CD14-positive monocyte (primary cell): ENCODE data around the gene TMED1. TPM values are rescaled to one million over a fixed set of nuclear protein-coding genes. Genes with fewer than 3 reads are reported as not detected.

Source experiments
- DNase-seq, 3 donors: peaks; one replicate each; pipeline ENCODE4 v3.0.0-alpha.2; 2011 to 2022
- H2AFZ ChIP-seq: 2 replicates; pipeline ENCODE4 v1.6.0; 2012; ENCODE audit warnings: mild to moderate bottlenecking, low read depth, low read length, inconsistent platforms; ENCODE audit not compliant: insufficient read depth, poor library complexity, severe bottlenecking
- H3K27ac ChIP-seq, 2 donors: 1 replicate in 1 of 2; 2 replicates in 1 of 2; pipeline ENCODE4 v1.5.1; 2012 to 2013; ENCODE audit warnings: low read length in 2 of 2, control low read depth in 1 of 2, inconsistent platforms in 1 of 2, low read depth in 1 of 2, mild to moderate bottlenecking in 1 of 2
- H3K27me3 ChIP-seq, 2 donors: one replicate each; pipeline versions ENCODE4 v1.6.0 to v1.6.1; 2011 to 2013; ENCODE audit warnings: low read length in 2 of 2; ENCODE audit not compliant: control insufficient read depth in 2 of 2, insufficient read depth in 2 of 2
- H3K36me3 ChIP-seq, 2 donors: replicated peaks in 1 of 2; 1 replicate in 1 of 2; 2 replicates in 1 of 2; pipeline versions ENCODE4 v1.5.1 to v1.6.1; 2012 to 2013; ENCODE audit warnings: low read length in 2 of 2, control low read depth in 1 of 2, inconsistent platforms in 1 of 2, mild to moderate bottlenecking in 1 of 2; ENCODE audit not compliant: insufficient read depth in 2 of 2, control insufficient read depth in 1 of 2
- H3K4me1 ChIP-seq, 2 donors: 1 replicate in 1 of 2; 2 replicates in 1 of 2; pipeline versions ENCODE4 v1.5.1 to v1.6.1; 2012 to 2013; ENCODE audit warnings: low read length in 2 of 2, control low read depth in 1 of 2, inconsistent platforms in 1 of 2, mild to moderate bottlenecking in 1 of 2, moderate library complexity in 1 of 2; ENCODE audit not compliant: insufficient read depth in 2 of 2, control insufficient read depth in 1 of 2
- H3K4me2 ChIP-seq: replicated peaks from 2 replicates; pipeline ENCODE3; 2012; ENCODE audit warnings: low read length, moderate library complexity, mild to moderate bottlenecking; ENCODE audit not compliant: poor library complexity, severe bottlenecking; ENCODE audit errors: extremely low read depth
- H3K4me3 ChIP-seq, 3 experiments: fragments of 200-600 bp in 1 of 3; sonication (generic) in 1 of 3; replicated peaks in 1 of 3; 1 replicate in 2 of 3; 2 replicates in 1 of 3; pipeline ENCODE4 v1.5.1; 2011 to 2013; ENCODE audit warnings: low read length in 3 of 3, mild to moderate bottlenecking in 3 of 3, control low read depth in 2 of 3, low read depth in 2 of 3, inconsistent platforms in 1 of 3, moderate library complexity in 1 of 3
- H3K79me2 ChIP-seq: 2 replicates; pipeline ENCODE4 v1.6.0; 2012; ENCODE audit warnings: mild to moderate bottlenecking, control low read depth, inconsistent platforms, low read length, moderate library complexity; ENCODE audit not compliant: insufficient read depth
- H3K9ac ChIP-seq: 2 replicates; pipeline ENCODE4 v1.6.0; 2017; ENCODE audit warnings: low read length, mild to moderate bottlenecking; ENCODE audit not compliant: insufficient read depth, poor library complexity, severe bottlenecking
- H3K9me3 ChIP-seq, 2 donors: replicated peaks in 1 of 2; 1 replicate in 1 of 2; 2 replicates in 1 of 2; pipeline versions ENCODE4 v1.5.1 to v1.6.1; 2012 to 2013; ENCODE audit warnings: low read length in 2 of 2, control low read depth in 1 of 2; ENCODE audit not compliant: control insufficient read depth in 1 of 2, insufficient read depth in 1 of 2
- H4K20me1 ChIP-seq: 2 replicates; pipeline ENCODE4 v1.6.0; 2012; ENCODE audit warnings: mild to moderate bottlenecking, low read length, control low read depth, moderate library complexity; ENCODE audit not compliant: insufficient read depth
- H3K27ac Mint-ChIP-seq, 7 donors: one replicate each; pipeline ENCODE4 v1.8.0; 2020; ENCODE audit warnings: mild to moderate bottlenecking in 7 of 7, mixed read lengths in 7 of 7, moderate library complexity in 6 of 7, inconsistent platforms in 2 of 7
- H3K27me3 Mint-ChIP-seq, 3 donors: one replicate each; pipeline ENCODE4 v1.8.0; 2021 to 2022; ENCODE audit warnings: low read depth in 3 of 3, mild to moderate bottlenecking in 3 of 3, mixed read lengths in 3 of 3, moderate library complexity in 3 of 3, inconsistent platforms in 1 of 3
- H3K36me3 Mint-ChIP-seq, 2 donors: one replicate each; pipeline ENCODE4 v1.8.0; 2020; ENCODE audit warnings: mixed read lengths in 2 of 2, inconsistent platforms in 1 of 2, mild to moderate bottlenecking in 1 of 2
- H3K4me1 Mint-ChIP-seq: one replicate; pipeline ENCODE4 v1.8.0; 2020; ENCODE audit warnings: mild to moderate bottlenecking, mixed read lengths
- H3K4me3 Mint-ChIP-seq, 2 donors: one replicate each; pipeline ENCODE4 v1.8.0; 2020; ENCODE audit warnings: mild to moderate bottlenecking in 2 of 2, mixed read lengths in 2 of 2, moderate library complexity in 1 of 2
- H3K9me3 Mint-ChIP-seq, 7 donors: one replicate each; pipeline ENCODE4 v1.8.0; 2020 to 2022; ENCODE audit warnings: mixed read lengths in 7 of 7, mild to moderate bottlenecking in 6 of 7, moderate library complexity in 6 of 7, inconsistent platforms in 2 of 7
- CTCF ChIP-seq: fragments of 200-600 bp; IDR thresholded peaks from one replicate; pipeline ENCODE4 v1.8.0; 2022; ENCODE audit warnings: antibody characterized with exemption, mild to moderate bottlenecking
- WGBS: methylation state at CpG from one replicate; pipeline ENCODE4 v1.1.5; 2013; ENCODE audit warnings: missing lambda C conversion rate; ENCODE audit not compliant: insufficient coverage; 5-methylcytosine and 5-hydroxymethylcytosine counted together
- intact Hi-C, 2 donors: fragments of 100-400 bp; cut with micrococcal nuclease; formaldehyde crosslinking; loops; one replicate each; pipeline versions ENCODE4 v1.15.0 to v1.15.1; 2023
- polyA plus RNA-seq, 3 donors: library from polyadenylated mRNA; depleted of rRNA in 1 of 3; unstranded in 2 of 3; stranded (reverse) in 1 of 3; fragments of 300-500 nt in 2 of 3; fragments of >200 nt in 1 of 3; fragmentation: Illumina TruSeq in 2 of 3; gene quantifications; 1 replicate in 2 of 3; 2 replicates in 1 of 3; pipeline ENCODE4 v1.2.3, GENCODE V29; 2012 to 2021

Gene TMED1
- polyA plus RNA-seq, 3 donors = 23.2 to 56.7 (median 51.3) TPM

- H3K9me3 Mint-ChIP-seq = no peaks in the 10 kb centered on the region
- peaks cover 0 to under 1% (median 0%) of the 10 kb centered on the region in 3 donors for H3K27me3 Mint-ChIP-seq
- no peak overlapping the region for H2AFZ ChIP-seq
- no peak overlapping the region for H3K4me2 ChIP-seq
- H3K4me1 ChIP-seq = no peaks in the 10 kb centered on the region
- H3K4me3 Mint-ChIP-seq = no peak overlapping the region
- no peaks in the 10 kb centered on the region for H3K27me3 ChIP-seq
- H3K79me2 ChIP-seq = no peaks in the 10 kb centered on the region
- peak overlapping the region in 1 of 7 donors; percentile 19 for H3K27ac Mint-ChIP-seq
- peaks cover 76 to 88% of the 10 kb centered on the region in 2 donors for H3K36me3 ChIP-seq
- peaks cover 22% of the 10 kb centered on the region for H4K20me1 ChIP-seq
- DNase-seq = no peak
- no peaks in the 10 kb centered on the region for H3K9me3 ChIP-seq
- H3K27ac ChIP-seq = peak overlapping the region in 1 of 2 donors; percentile 31
- H3K4me3 ChIP-seq = no peak overlapping the region
- H3K9ac ChIP-seq = no peak overlapping the region
- no peak for TF ChIP-seq CTCF
- peaks cover 62 to 92% of the 10 kb centered on the region in 2 donors for H3K36me3 Mint-ChIP-seq
- intact Hi-C loops = no loop called here
- 100% methylated on average over 1 of the region's 6 CpGs for WGBS
- peaks cover 3% of the 10 kb centered on the region for H3K4me1 Mint-ChIP-seq
These were observed 9.2 kb downstream of the TMED1 start for GRCh38 chr19:10826846-10827245.

GRCh38 chr19:10826231-10826630 lies 9.8 kb downstream of the TMED1 start:
- intact Hi-C loops = no loop called here
- TF ChIP-seq CTCF = no peak
- Histone ChIP-seq H3K27me3 (no peaks in the 10 kb centered on the region), H3K4me3 (no peak overlapping the region), H3K36me3 (peaks cover 74 to 88% of the 10 kb centered on the region in 2 donors), H3K4me1 (no peaks in the 10 kb centered on the region), H3K27ac (peak overlapping the region in 1 of 2 donors; percentile 31), H3K79me2 (no peaks in the 10 kb centered on the region), H2AFZ (no peak overlapping the region), H3K9ac (no peak overlapping the region), H4K20me1 (peaks cover 16% of the 10 kb centered on the region), H3K9me3 (no peaks in the 10 kb centered on the region), H3K4me2 (no peak overlapping the region)
- WGBS = 50% methylated on average over 5 of the region's 7 CpGs
- peak overlapping the region in 4 of 7 donors; percentile 19 to 78 (median 48) for H3K27ac Mint-ChIP-seq
- no peaks in the 10 kb centered on the region for H3K9me3 Mint-ChIP-seq
- H3K36me3 Mint-ChIP-seq = peaks cover 65 to 95% of the 10 kb centered on the region in 2 donors
- no peaks in the 10 kb centered on the region for H3K27me3 Mint-ChIP-seq
- H3K4me3 Mint-ChIP-seq = no peak overlapping the region
- DNase-seq = no peak
- peaks cover 3% of the 10 kb centered on the region for H3K4me1 Mint-ChIP-seq
